GM19452 (cell line): ENCODE results near the gene CCP110.
A peak's percentile ranks its signal among the peaks of the same experiment; 100 is the strongest.

Experiments
- ATAC-seq: cut with Tn5 transposase; IDR thresholded peaks from one replicate; pipeline ENCODE4 v1.9.1; 2021; ENCODE audit not compliant: unreplicated experiment

The CCP110 gene

GRCh38 chr16:19506965-19507364 lies 16.8 kb upstream of the CCP110 start:
- no peak for ATAC-seq

- ATAC-seq, result no peak
These were observed 15.9 kb upstream of the CCP110 start for GRCh38 chr16:19507867-19508266.

- ATAC-seq, result no peak
These were observed 11.4 kb upstream of the CCP110 start for GRCh38 chr16:19512297-19512696.

- ATAC-seq, result no peak
These were observed 10.2 kb upstream of the CCP110 start for GRCh38 chr16:19513377-19514053.

GRCh38 chr16:19515757-19516156 lies 8.0 kb upstream of the CCP110 start:
- ATAC-seq, result no peak

GRCh38 chr16:19517424-19518089 lies 6.2 kb upstream of the CCP110 start:
- ATAC-seq, result no peak

GRCh38 chr16:19518388-19518787 lies 5.4 kb upstream of the CCP110 start:
- no peak for ATAC-seq

- no peak for ATAC-seq
These were observed 2.8 kb upstream of the CCP110 start for GRCh38 chr16:19520861-19521331.

GRCh38 chr16:19521471-19522396 lies 2.0 kb upstream of the CCP110 start, which contains the start of gene GDE1:
Gene GDE1, minus strand, starts transcription at chr16:19522098. Its CDS starts 134 bp downstream, at chr16:19521964.
- peak; percentile 72 for ATAC-seq

- ATAC-seq, result no peak
These were observed 1.4 kb upstream of the CCP110 start for GRCh38 chr16:19522397-19522732.

- ATAC-seq, result no peak
These were observed 982 bp upstream of the CCP110 start for GRCh38 chr16:19522760-19523159.

- ATAC-seq, result no peak
These were observed 571 bp upstream of the CCP110 start for GRCh38 chr16:19523184-19523558.

- no peak for ATAC-seq
These were observed 544 bp downstream of the CCP110 start for GRCh38 chr16:19524356-19524615.

- no peak for ATAC-seq
These were observed 1.1 kb downstream of the CCP110 start for GRCh38 chr16:19524616-19525384.

- ATAC-seq, result no peak
These were observed 1.6 kb downstream of the CCP110 start for GRCh38 chr16:19525385-19525723.

- no peak for ATAC-seq
These were observed 3.4 kb downstream of the CCP110 start for GRCh38 chr16:19527161-19527560.

GRCh38 chr16:19528666-19529065 lies 4.9 kb downstream of the CCP110 start:
- no peak for ATAC-seq

GRCh38 chr16:19532601-19533000 lies 8.9 kb downstream of the CCP110 start:
- ATAC-seq, result no peak

GRCh38 chr16:19540241-19540970 lies 16.7 kb downstream of the CCP110 start:
- no peak for ATAC-seq

- ATAC-seq, result no peak
These were observed 18.5 kb downstream of the CCP110 start for GRCh38 chr16:19542138-19542821.
